HG03439 (cell line): ENCODE measurements around the gene APOA4.

Experiments
- ATAC-seq: cut with Tn5 transposase; IDR thresholded peaks from one replicate; pipeline ENCODE4 v1.9.1; 2021; ENCODE audit warnings: mild to moderate bottlenecking, moderate library complexity; ENCODE audit not compliant: unreplicated experiment

APOA4 gene

GRCh38 chr11:116786326-116786725, 36.8 kb downstream of the APOA4 start:
- no peak for ATAC-seq

DNA sequence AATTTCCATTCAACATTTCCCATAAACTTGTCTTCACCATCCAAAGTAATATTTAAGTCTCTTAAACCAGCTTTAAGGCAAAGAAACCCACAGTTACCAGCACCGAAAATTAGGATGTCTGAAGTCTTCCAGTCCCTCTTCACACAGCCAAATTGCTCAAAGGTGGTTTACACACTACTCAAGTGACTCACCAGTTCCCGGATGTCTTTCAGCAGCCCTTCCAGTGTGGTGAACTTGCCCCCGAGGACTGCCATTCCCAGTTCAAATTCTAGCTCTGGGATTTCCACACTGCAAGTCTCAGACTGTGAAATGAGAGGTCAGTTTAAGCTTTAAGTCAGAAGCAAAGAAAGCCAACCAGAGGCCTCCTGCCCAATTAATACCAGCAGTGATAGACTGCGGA, 40.4 kb downstream of the APOA4 start:
- ATAC-seq = no peak

- ATAC-seq = no peak
These were observed 44.5 kb downstream of the APOA4 start for GRCh38 chr11:116778556-116778955.

DNA sequence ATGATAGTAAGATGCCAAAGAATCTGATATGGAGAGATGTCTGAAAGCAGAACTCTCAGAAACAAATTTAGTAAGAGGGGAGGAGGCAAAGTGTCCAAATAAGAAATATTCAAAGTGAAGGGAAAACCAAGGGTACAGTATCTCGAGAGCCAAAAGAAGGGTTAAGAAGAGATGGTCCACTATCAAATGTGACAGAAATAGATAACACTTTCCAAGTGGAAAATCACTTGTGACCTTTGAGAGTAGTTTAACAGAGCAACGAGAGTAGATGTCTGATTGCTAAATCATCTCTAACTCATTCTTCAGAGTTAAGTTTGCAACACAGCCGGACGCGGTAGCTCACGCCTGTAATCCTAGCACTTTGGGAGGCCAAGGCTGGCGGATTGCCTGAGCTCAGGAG, 46.0 kb downstream of the APOA4 start:
- no peak for ATAC-seq

- ATAC-seq = no peak
These were observed 46.6 kb downstream of the APOA4 start for GRCh38 chr11:116776522-116776984.

DNA sequence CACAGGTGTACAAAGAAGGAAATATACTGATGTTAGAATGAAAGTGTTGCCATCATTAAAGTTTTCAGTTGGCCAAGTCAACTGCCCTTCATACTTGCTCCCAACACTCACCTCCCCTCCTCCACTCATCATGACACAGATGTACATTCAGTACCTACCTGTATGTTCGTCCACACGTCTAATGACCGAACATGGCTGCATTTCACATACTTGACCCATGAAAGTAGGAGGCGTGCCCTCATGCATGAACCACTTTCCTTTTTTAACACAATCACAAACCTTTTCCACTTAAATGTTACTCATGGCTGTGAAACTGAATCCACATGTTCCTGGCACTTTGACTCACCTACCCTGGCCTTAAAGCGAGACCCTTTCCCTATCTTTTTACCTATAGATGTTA, 47.1 kb downstream of the APOA4 start:
- no peak for ATAC-seq

GRCh38 chr11:116774661-116775060, 48.4 kb downstream of the APOA4 start:
- ATAC-seq = no peak

DNA sequence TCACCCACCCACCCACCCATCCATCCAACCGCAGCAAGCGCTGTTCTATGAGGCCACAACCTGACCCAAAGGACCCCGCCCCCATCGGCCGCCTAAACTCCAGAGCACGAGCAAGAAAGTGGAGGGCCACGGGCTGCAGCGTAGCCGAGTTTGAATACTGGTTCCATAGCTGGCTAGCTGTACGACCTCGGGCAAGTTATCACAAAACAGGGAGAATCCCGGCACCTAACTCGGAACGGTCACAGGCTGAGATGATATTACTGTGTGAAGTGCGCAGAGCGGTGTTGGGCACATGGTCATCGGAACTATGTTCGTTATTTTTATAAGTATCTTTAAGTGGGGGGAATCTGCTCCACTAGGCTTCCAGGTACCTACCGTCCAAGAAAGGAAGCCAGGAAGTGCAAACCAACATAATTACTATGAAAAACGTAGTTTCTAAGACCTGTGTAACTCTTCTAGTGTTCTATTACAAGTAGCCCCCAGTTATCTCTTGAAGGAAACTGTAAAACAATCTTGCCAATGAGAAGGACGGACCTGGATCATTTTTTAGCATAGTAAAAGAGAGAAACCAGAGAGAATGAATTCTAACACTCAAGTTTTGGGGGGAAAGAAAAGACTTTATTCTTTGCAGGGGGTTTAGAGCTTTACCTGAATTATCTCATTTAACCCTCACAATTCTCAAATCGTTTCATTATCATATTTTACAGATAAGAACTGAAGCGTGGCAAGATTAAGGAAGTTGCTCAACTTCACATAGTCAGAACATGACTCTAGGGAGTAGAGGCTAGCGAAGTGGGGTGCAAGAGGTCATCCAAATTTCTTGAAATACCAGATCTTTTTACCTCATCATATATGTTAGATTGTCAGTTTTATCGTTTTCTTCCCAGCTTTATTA, 49.7 kb downstream of the APOA4 start:
- peak; percentile 27 for ATAC-seq

GRCh38 chr11:116772443-116773202, 50.5 kb downstream of the APOA4 start, which contains the start of gene BUD13:
Gene BUD13 (minus strand): TSS chr11:116772987. CDS start chr11:116772964, 23 bp downstream.
- ATAC-seq = peak; percentile 88

- no peak for ATAC-seq
These were observed 51.2 kb downstream of the APOA4 start for GRCh38 chr11:116771935-116772334.
